Stimulated activated naive CD8-positive, alpha-beta T cell treated with anti-CD3 and anti-CD28 coated beads, Interleukin-15, Interleukin-2, amounts not matched to agents 100 ng/mL and 50 ng/mL, for 24 hours (primary cell): Measurements from ENCODE around the gene FAM43A.
A peak's percentile ranks its signal among the peaks of the same experiment; 100 is the strongest.

Experiments used
- H3K27ac Mint-ChIP-seq: one replicate; pipeline ENCODE4 v1.8.0; 2021; ENCODE audit warnings: mild to moderate bottlenecking, mixed read lengths
- H3K27me3 Mint-ChIP-seq: one replicate; pipeline ENCODE4 v1.8.0; 2021; ENCODE audit warnings: mixed read lengths
- H3K36me3 Mint-ChIP-seq: one replicate; pipeline ENCODE4 v1.8.0; 2021; ENCODE audit warnings: low read depth, mixed read lengths
- H3K4me1 Mint-ChIP-seq: one replicate; pipeline ENCODE4 v1.8.0; 2021; ENCODE audit warnings: low read depth, mixed read lengths
- H3K4me3 Mint-ChIP-seq: one replicate; pipeline ENCODE4 v1.8.0; 2021; ENCODE audit warnings: mild to moderate bottlenecking, mixed read lengths
- H3K9me3 Mint-ChIP-seq: one replicate; pipeline ENCODE4 v1.8.0; 2021; ENCODE audit warnings: mixed read lengths

Gene FAM43A

GRCh38 chr3:194685718-194686413 lies at the start of gene FAM43A:
Gene FAM43A (plus strand): TSS chr3:194685883. CDS start chr3:194686827, 944 bp downstream.
- Mint-ChIP-seq H3K9me3 (no peaks in the 10 kb centered on the region), H3K27me3 (peaks cover 34% of the 10 kb centered on the region), H3K27ac (peak within 1 kb of the TSS; percentile 77), H3K4me3 (peak within 1 kb of the TSS; percentile 86), H3K36me3 (no peaks in the 10 kb centered on the region), H3K4me1 (peaks cover 69% of the 10 kb centered on the region)

GRCh38 chr3:194637066-194637465 lies 48.6 kb upstream of the FAM43A start:
- H3K4me3 Mint-ChIP-seq, result no peak overlapping the region
- no peaks in the 10 kb centered on the region for H3K27me3 Mint-ChIP-seq
- H3K27ac Mint-ChIP-seq, result no peak overlapping the region
- peaks cover 13% of the 10 kb centered on the region for H3K4me1 Mint-ChIP-seq
- no peaks in the 10 kb centered on the region for H3K9me3 Mint-ChIP-seq
- peaks cover 16% of the 10 kb centered on the region for H3K36me3 Mint-ChIP-seq

- peaks cover 6% of the 10 kb centered on the region for H3K4me1 Mint-ChIP-seq
- no peak overlapping the region for H3K27ac Mint-ChIP-seq
- H3K4me3 Mint-ChIP-seq, result no peak overlapping the region
Measured at GRCh38 chr3:194637541-194638400, 47.9 kb upstream of the FAM43A start.

GRCh38 chr3:194638991-194639605 lies 46.6 kb upstream of the FAM43A start:
- no peak overlapping the region for H3K27ac Mint-ChIP-seq

More at GRCh38 chr3:194637541-194638400, 47.9 kb upstream of the FAM43A start:
- no peaks in the 10 kb centered on the region for H3K9me3 Mint-ChIP-seq
- peaks cover 20% of the 10 kb centered on the region for H3K36me3 Mint-ChIP-seq
- H3K27me3 Mint-ChIP-seq, result no peaks in the 10 kb centered on the region

GRCh38 chr3:194640829-194641228 lies 44.9 kb upstream of the FAM43A start:
- peaks cover 4% of the 10 kb centered on the region for H3K4me1 Mint-ChIP-seq
- peak overlapping the region; percentile 8 for H3K27ac Mint-ChIP-seq
- peaks cover 45% of the 10 kb centered on the region for H3K36me3 Mint-ChIP-seq
- H3K4me3 Mint-ChIP-seq, result no peak overlapping the region
- H3K9me3 Mint-ChIP-seq, result no peaks in the 10 kb centered on the region
- H3K27me3 Mint-ChIP-seq, result no peaks in the 10 kb centered on the region

More at GRCh38 chr3:194638991-194639605, 46.6 kb upstream of the FAM43A start:
- H3K27me3 Mint-ChIP-seq, result no peaks in the 10 kb centered on the region
- no peaks in the 10 kb centered on the region for H3K9me3 Mint-ChIP-seq
- no peak overlapping the region for H3K4me3 Mint-ChIP-seq
- H3K4me1 Mint-ChIP-seq, result peaks cover 4% of the 10 kb centered on the region
- H3K36me3 Mint-ChIP-seq, result peaks cover 31% of the 10 kb centered on the region

GRCh38 chr3:194642769-194643168 lies 42.9 kb upstream of the FAM43A start:
- H3K36me3 Mint-ChIP-seq, result peaks cover 55% of the 10 kb centered on the region
- peaks cover 4% of the 10 kb centered on the region for H3K4me1 Mint-ChIP-seq
- H3K27ac Mint-ChIP-seq, result no peak overlapping the region
- no peaks in the 10 kb centered on the region for H3K27me3 Mint-ChIP-seq
- no peaks in the 10 kb centered on the region for H3K9me3 Mint-ChIP-seq
- H3K4me3 Mint-ChIP-seq, result no peak overlapping the region

- no peaks in the 10 kb centered on the region for H3K4me1 Mint-ChIP-seq
- H3K27ac Mint-ChIP-seq, result no peak overlapping the region
- no peaks in the 10 kb centered on the region for H3K9me3 Mint-ChIP-seq
- H3K27me3 Mint-ChIP-seq, result no peaks in the 10 kb centered on the region
- peaks cover 81% of the 10 kb centered on the region for H3K36me3 Mint-ChIP-seq
- no peak overlapping the region for H3K4me3 Mint-ChIP-seq
Measured at GRCh38 chr3:194647747-194648146, 37.9 kb upstream of the FAM43A start.

GRCh38 chr3:194654443-194654842 lies 31.2 kb upstream of the FAM43A start:
- H3K4me1 Mint-ChIP-seq, result peaks cover 16% of the 10 kb centered on the region
- H3K27me3 Mint-ChIP-seq, result no peaks in the 10 kb centered on the region
- H3K27ac Mint-ChIP-seq, result peak overlapping the region; percentile 29
- H3K36me3 Mint-ChIP-seq, result peaks cover 80% of the 10 kb centered on the region
- no peak overlapping the region for H3K4me3 Mint-ChIP-seq
- H3K9me3 Mint-ChIP-seq, result no peaks in the 10 kb centered on the region

- H3K27me3 Mint-ChIP-seq, result no peaks in the 10 kb centered on the region
- peaks cover 78% of the 10 kb centered on the region for H3K36me3 Mint-ChIP-seq
- H3K9me3 Mint-ChIP-seq, result no peaks in the 10 kb centered on the region
- H3K27ac Mint-ChIP-seq, result no peak overlapping the region
- H3K4me3 Mint-ChIP-seq, result no peak overlapping the region
- peaks cover 26% of the 10 kb centered on the region for H3K4me1 Mint-ChIP-seq
Measured at GRCh38 chr3:194657439-194657838, 28.2 kb upstream of the FAM43A start.

- H3K36me3 Mint-ChIP-seq, result peaks cover 71% of the 10 kb centered on the region
Measured at GRCh38 chr3:194658477-194659242, 27.0 kb upstream of the FAM43A start.

GRCh38 chr3:194659778-194660177 lies 25.9 kb upstream of the FAM43A start:
- Mint-ChIP-seq H3K9me3 (no peaks in the 10 kb centered on the region), H3K36me3 (peaks cover 67% of the 10 kb centered on the region), H3K27me3 (no peaks in the 10 kb centered on the region), H3K27ac (no peak overlapping the region), H3K4me3 (no peak overlapping the region), H3K4me1 (peaks cover 16% of the 10 kb centered on the region)

More at GRCh38 chr3:194658477-194659242, 27.0 kb upstream of the FAM43A start:
- no peaks in the 10 kb centered on the region for H3K9me3 Mint-ChIP-seq
- H3K27ac Mint-ChIP-seq, result no peak overlapping the region
- H3K27me3 Mint-ChIP-seq, result no peaks in the 10 kb centered on the region
- H3K4me3 Mint-ChIP-seq, result no peak overlapping the region
- peaks cover 26% of the 10 kb centered on the region for H3K4me1 Mint-ChIP-seq

- Mint-ChIP-seq H3K27ac (no peak overlapping the region), H3K9me3 (no peaks in the 10 kb centered on the region), H3K4me3 (no peak overlapping the region), H3K36me3 (peaks cover 73% of the 10 kb centered on the region), H3K27me3 (no peaks in the 10 kb centered on the region), H3K4me1 (peaks cover 11% of the 10 kb centered on the region)
Measured at GRCh38 chr3:194661374-194661773, 24.3 kb upstream of the FAM43A start.

- H3K36me3 Mint-ChIP-seq, result peaks cover 76% of the 10 kb centered on the region
Measured at GRCh38 chr3:194661946-194662345, 23.7 kb upstream of the FAM43A start.

GRCh38 chr3:194664857-194665256 lies 20.8 kb upstream of the FAM43A start:
- Mint-ChIP-seq H3K9me3 (no peaks in the 10 kb centered on the region), H3K27ac (no peak overlapping the region), H3K4me3 (no peak overlapping the region)

More at GRCh38 chr3:194661946-194662345, 23.7 kb upstream of the FAM43A start:
- Mint-ChIP-seq H3K27ac (no peak overlapping the region), H3K4me1 (peaks cover 11% of the 10 kb centered on the region), H3K27me3 (no peaks in the 10 kb centered on the region), H3K9me3 (no peaks in the 10 kb centered on the region), H3K4me3 (no peak overlapping the region)

More at GRCh38 chr3:194664857-194665256, 20.8 kb upstream of the FAM43A start:
- H3K4me1 Mint-ChIP-seq, result peaks cover 24% of the 10 kb centered on the region
- H3K27me3 Mint-ChIP-seq, result no peaks in the 10 kb centered on the region
- peaks cover 77% of the 10 kb centered on the region for H3K36me3 Mint-ChIP-seq
